HEK293T (cell line): ENCODE results near the gene SEC61A2.

Experiments
- BHLHE40 ChIP-seq: fragments of 450-650 bp; IDR thresholded peaks from 2 replicates; pipeline ENCODE4 v1.6.1; 2016; ENCODE audit warnings: mild to moderate bottlenecking, moderate library complexity, borderline replicate concordance
- CTBP1 ChIP-seq: fragments of 450-650 bp; IDR thresholded peaks from 2 replicates; pipeline ENCODE4 v1.6.1; 2016; ENCODE audit warnings: borderline replicate concordance
- ELF4 ChIP-seq: fragments of 450-650 bp; IDR thresholded peaks from 2 replicates; pipeline ENCODE4 v1.6.1; 2017; ENCODE audit warnings: antibody characterized with exemption
- FOXK2 ChIP-seq: fragments of 450-650 bp; IDR thresholded peaks from 2 replicates; pipeline ENCODE4 v1.6.1; 2016; ENCODE audit warnings: mild to moderate bottlenecking
- FOXM1 ChIP-seq: fragments of 450-650 bp; IDR thresholded peaks from 2 replicates; pipeline ENCODE4 v1.6.1; 2017; ENCODE audit warnings: mild to moderate bottlenecking, borderline replicate concordance
- L3MBTL2 ChIP-seq: fragments of 450-650 bp; conservative IDR thresholded peaks from 2 replicates; pipeline ENCODE4 v1.6.1; 2016; ENCODE audit warnings: mild to moderate bottlenecking
- LEF1 ChIP-seq: fragments of 450-650 bp; IDR thresholded peaks from 2 replicates; pipeline ENCODE4 v1.6.1; 2017; ENCODE audit warnings: mild to moderate bottlenecking, borderline replicate concordance
- NFRKB ChIP-seq: fragments of 450-650 bp; IDR thresholded peaks from 2 replicates; pipeline ENCODE4 v1.6.1; 2016; ENCODE audit warnings: mild to moderate bottlenecking, moderate library complexity
- SP1 ChIP-seq: fragments of 450-650 bp; IDR thresholded peaks from 2 replicates; pipeline ENCODE4 v1.6.1; 2017
- SUZ12 ChIP-seq: fragments of 450-650 bp; IDR thresholded peaks from 2 replicates; pipeline ENCODE4 v1.6.1; 2016; ENCODE audit warnings: mild to moderate bottlenecking
- ZNF384 ChIP-seq: fragments of 450-650 bp; IDR thresholded peaks from 2 replicates; pipeline ENCODE4 v1.6.1; 2016

GRCh38 chr10:12129222-12130111 is at the start of gene SEC61A2:
- TF ChIP-seq SP1 (no peak), NFRKB (no peak), LEF1 (0 out of 2 replicates have a peak, but pooled peaks have one; percentile 7), BHLHE40 (no peak), L3MBTL2 (0 out of 2 replicates have a peak, but pooled peaks have one; percentile 17), ZNF384 (no peak; the same call in none of the 2 replicates), SUZ12 (no peak), CTBP1 (no peak), FOXM1 (0 out of 2 replicates have a peak, but pooled peaks have one; percentile 9), ELF4 (no peak), FOXK2 (no peak)
